PC-3 (cell line): ENCODE results near the gene FLVCR1. TPM values are rescaled to one million over a fixed set of nuclear protein-coding genes. Genes with fewer than 3 reads are reported as not detected.

Experiments
- ATAC-seq: fragments of 200-7000 bp; cut with Tn5 transposase; 2 replicates; pipeline ENCODE4 v1.9.1; 2020; ENCODE audit warnings: mild to moderate bottlenecking, moderate library complexity
- BruUV-seq: library from RNA; stranded (reverse); fragments of 400-500 nt; replicated peaks from 2 replicates; lab custom pipeline; 2021; lab: Mats Ljungman, UMichigan
- CTCF ChIA-PET: fragments of 300-600 bp; sonication (Branson Sonifier 250); formaldehyde crosslinking; loops from one replicate; lab custom pipeline; 2022; ENCODE audit warnings: antibody characterized with exemption; lab: Charles Lee
- POLR2A ChIA-PET: fragments of 300-600 bp; sonication (Branson Sonifier 250); formaldehyde crosslinking; loops from one replicate; lab custom pipeline; 2022; ENCODE audit warnings: antibody characterized with exemption; ENCODE audit not compliant: unreplicated experiment; lab: Charles Lee
- DNase-seq: peaks from one replicate; pipeline ENCODE4 v3.0.0-alpha.2; 2015
- H2AFZ ChIP-seq: fragments of 300-600 bp; sonication (generic); 2 replicates; pipeline ENCODE4 v1.6.0; 2016; ENCODE audit warnings: antibody characterized with exemption, low read length
- H3F3A ChIP-seq: fragments of 300-600 bp; sonication (generic); one replicate; pipeline ENCODE4 v1.6.0; 2017; ENCODE audit warnings: antibody characterized with exemption, low read length, control low read depth, mild to moderate bottlenecking; ENCODE audit not compliant: unreplicated experiment
- H3K27ac ChIP-seq: fragments of 300-600 bp; sonication (generic); 2 replicates; pipeline ENCODE4 v1.5.1; 2016; ENCODE audit warnings: mild to moderate bottlenecking, low read length
- H3K27me3 ChIP-seq: fragments of 300-600 bp; sonication (generic); 2 replicates; pipeline ENCODE4 v1.6.1; 2016; ENCODE audit warnings: low read length, mixed read lengths
- H3K36me3 ChIP-seq: fragments of 300-600 bp; sonication (generic); 2 replicates; pipeline ENCODE4 v1.6.1; 2016; ENCODE audit warnings: low read depth, mixed run types, low read length, mixed read lengths
- H3K4me1 ChIP-seq: fragments of 300-600 bp; sonication (generic); 2 replicates; pipeline ENCODE4 v1.5.1; 2016; ENCODE audit warnings: low read length; ENCODE audit not compliant: insufficient read depth
- H3K4me2 ChIP-seq: fragments of 300-600 bp; sonication (generic); 2 replicates; pipeline ENCODE4 v1.6.0; 2016; ENCODE audit warnings: low read length
- H3K4me3 ChIP-seq: fragments of 300-600 bp; sonication (generic); 2 replicates; pipeline ENCODE4 v1.5.1; 2016; ENCODE audit warnings: mild to moderate bottlenecking, low read length, mixed read lengths
- H3K79me2 ChIP-seq: fragments of 300-600 bp; sonication (generic); 2 replicates; pipeline ENCODE4 v1.6.1; 2017; ENCODE audit warnings: low read length, mixed read lengths
- H3K9ac ChIP-seq: fragments of 300-600 bp; sonication (generic); 2 replicates; pipeline ENCODE4 v1.6.0; 2016; ENCODE audit warnings: mild to moderate bottlenecking, low read length
- H3K9me2 ChIP-seq: fragments of 300-600 bp; sonication (generic); replicated peaks from 2 replicates; pipeline ENCODE4 v1.6.1; 2016; ENCODE audit warnings: mixed run types, low read length, mixed read lengths
- H3K9me3 ChIP-seq: fragments of 300-600 bp; sonication (generic); 2 replicates; pipeline ENCODE4 v1.6.1; 2016; ENCODE audit warnings: low read length, mixed read lengths
- H4K20me1 ChIP-seq: fragments of 300-600 bp; sonication (generic); 2 replicates; pipeline ENCODE4 v1.6.1; 2016; ENCODE audit warnings: low read length, mixed read lengths
- CTCF ChIP-seq: fragments of 300-600 bp; sonication (generic); conservative IDR thresholded peaks from 2 replicates; pipeline ENCODE4 v1.5.1; 2017; ENCODE audit warnings: antibody characterized with exemption, low read depth, mild to moderate bottlenecking, low read length
- EZH2 ChIP-seq: fragments of 300-600 bp; sonication (generic); IDR thresholded peaks from one replicate; pipeline ENCODE4 v1.6.1; 2017; ENCODE audit warnings: antibody characterized with exemption, mild to moderate bottlenecking, low read length; ENCODE audit not compliant: unreplicated experiment
- EZH2phosphoT487 ChIP-seq: fragments of 300-600 bp; sonication (generic); IDR thresholded peaks from 2 replicates; pipeline ENCODE4 v1.6.1; 2018; ENCODE audit warnings: mild to moderate bottlenecking, antibody characterized with exemption, low read length, borderline replicate concordance
- intact Hi-C: fragments of 100-400 bp; cut with micrococcal nuclease; formaldehyde crosslinking; loops from 2 replicates; pipeline ENCODE4 v1.9.0; 2023
- total RNA-seq: library from RNA; depleted of rRNA; stranded (reverse); fragments of >200 nt; gene quantifications from 2 replicates; pipeline ENCODE4 v1.2.3, GENCODE V29; 2014

FLVCR1 gene
- total RNA-seq, 1 experiment from 2014 or later = 13.9 TPM

- CTCF ChIA-PET = no interaction called here
- Histone ChIP-seq H4K20me1 (no peaks in the 10 kb centered on the region), H3K4me3 (no peak overlapping the region), H3K9me3 (no peaks in the 10 kb centered on the region), H3F3A (no peaks in the 10 kb centered on the region), H3K36me3 (no peaks in the 10 kb centered on the region), H3K4me2 (no peak overlapping the region), H3K9ac (no peak overlapping the region), H3K4me1 (peaks cover 7% of the 10 kb centered on the region), H2AFZ (no peak overlapping the region), H3K79me2 (peaks cover 8% of the 10 kb centered on the region), H3K27ac (no peak overlapping the region), H3K9me2 (no peaks in the 10 kb centered on the region), H3K27me3 (no peaks in the 10 kb centered on the region)
- TF ChIP-seq CTCF (no peak), EZH2phosphoT487 (no peak), EZH2 (no peak)
- POLR2A ChIA-PET = no interaction called here
- intact Hi-C loops = no loop called here
- BruUV-seq = no TSS peak
- ATAC-seq (no peak), DNase-seq (no peak)
Measured at GRCh38 chr1:212852105-212852688, 5.9 kb upstream of the FLVCR1 start.

- CTCF ChIA-PET = no interaction called here
- Histone ChIP-seq H3K9me2 (no peaks in the 10 kb centered on the region), H2AFZ (no peak overlapping the region), H3K27me3 (no peaks in the 10 kb centered on the region), H3K9me3 (no peaks in the 10 kb centered on the region), H3K9ac (no peak overlapping the region), H3F3A (no peaks in the 10 kb centered on the region), H3K4me3 (no peak overlapping the region), H3K4me2 (no peak overlapping the region), H3K4me1 (peaks cover 8% of the 10 kb centered on the region), H3K27ac (no peak overlapping the region), H3K79me2 (peaks cover 13% of the 10 kb centered on the region), H4K20me1 (no peaks in the 10 kb centered on the region), H3K36me3 (no peaks in the 10 kb centered on the region)
- TF ChIP-seq EZH2 = no peak
- no peak for TF ChIP-seq EZH2phosphoT487
- TF ChIP-seq CTCF = no peak
- DNase-seq = peak; percentile 7
- POLR2A ChIA-PET = no interaction called here
- intact Hi-C loops = no loop called here
- no peak for ATAC-seq
- BruUV-seq = no TSS peak
Measured at GRCh38 chr1:212853658-212854057, 4.4 kb upstream of the FLVCR1 start.

- H3K27ac ChIP-seq = no peak overlapping the region
- no peak for ATAC-seq
- no TSS peak for BruUV-seq
- no peak for DNase-seq
- peaks cover 11% of the 10 kb centered on the region for H4K20me1 ChIP-seq
- H3F3A ChIP-seq = no peaks in the 10 kb centered on the region
- 0 out of 2 replicates have a peak overlapping the region, but pooled peaks have one; percentile 83 for H2AFZ ChIP-seq
- no peak for TF ChIP-seq EZH2
- TF ChIP-seq EZH2phosphoT487 = no peak
- TF ChIP-seq CTCF = no peak
- peak overlapping the region; percentile 91 for H3K4me2 ChIP-seq
- H3K9me2 ChIP-seq = no peaks in the 10 kb centered on the region
- H3K36me3 ChIP-seq = peaks cover 5% of the 10 kb centered on the region; the same call in 1 of the 2 replicates
- ChIA-PET POLR2A (interaction anchor here (0.6 kb wide), 1 partner anchor 12 kb away, joined by 6 read pairs; no protein-coding TSS in a partner anchor), CTCF (no interaction called here)
- no peak overlapping the region; the same call in 1 of the 2 replicates for H3K9ac ChIP-seq
- H3K27me3 ChIP-seq = no peaks in the 10 kb centered on the region
- H3K4me3 ChIP-seq = peak overlapping the region; percentile 92
- peaks cover 26% of the 10 kb centered on the region for H3K4me1 ChIP-seq
- intact Hi-C loops = loop anchor here (5.0 kb wide), 4 partner anchors 96 to 211 kb away; partner anchors contain the start of genes ANGEL2 and VASH2
- peaks cover 42% of the 10 kb centered on the region for H3K79me2 ChIP-seq
- H3K9me3 ChIP-seq = no peaks in the 10 kb centered on the region
Measured at GRCh38 chr1:212856755-212857154, 1.3 kb upstream of the FLVCR1 start.
